ENCODE measurements around the gene AURKAIP1.
"Not testable (repeated sequence)": the region's sequence is repeated elsewhere in the genome, so short reads cannot be mapped to it uniquely, and the experiment has no call there.

The AURKAIP1 gene
- 28.4 to 99.3 (median 49.0) reads per million in 3 experiments for total RNA-seq

DNA sequence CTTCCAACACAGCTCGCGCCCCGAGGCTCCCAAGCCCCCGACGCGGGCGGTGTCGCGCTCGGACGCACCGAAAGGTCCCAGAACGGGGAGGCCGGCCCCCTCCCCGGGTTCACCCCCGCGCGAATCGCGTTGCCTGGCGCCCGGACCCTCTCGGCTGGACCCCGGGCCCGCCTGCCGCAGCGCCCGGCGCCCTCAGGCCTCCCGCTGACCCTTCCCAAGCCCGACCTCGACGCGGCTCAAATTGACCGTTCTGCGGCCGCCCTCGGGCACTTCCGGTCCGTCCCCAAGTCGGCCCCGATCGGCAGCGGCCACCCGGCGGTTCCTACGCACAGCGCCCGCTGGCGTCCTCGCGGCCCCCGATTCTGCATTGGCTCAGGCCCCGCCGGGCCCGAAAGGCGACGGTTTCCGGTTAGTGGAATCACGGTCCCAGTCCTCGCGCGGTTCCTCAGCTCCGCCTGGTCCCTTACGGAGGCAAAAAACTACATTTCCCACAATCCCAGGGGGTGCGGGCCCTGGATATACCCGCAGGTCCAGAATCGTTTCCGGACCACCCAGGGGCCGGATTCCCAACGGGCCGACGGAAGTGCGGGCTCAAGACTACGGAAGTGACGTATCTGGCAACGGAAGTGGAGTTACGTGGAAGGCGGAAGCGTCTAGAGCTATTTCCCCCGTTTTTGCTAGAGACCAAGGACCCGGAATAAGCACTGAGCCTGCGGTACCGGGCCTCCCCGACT is at the start of gene AURKAIP1:
TSS of gene AURKAIP1 (minus strand) at position 279 of the 734 bp plus-strand sequence. CDS start 451 bp downstream, outside the sequence.
- DNase-seq: peak; percentile 97

DNA sequence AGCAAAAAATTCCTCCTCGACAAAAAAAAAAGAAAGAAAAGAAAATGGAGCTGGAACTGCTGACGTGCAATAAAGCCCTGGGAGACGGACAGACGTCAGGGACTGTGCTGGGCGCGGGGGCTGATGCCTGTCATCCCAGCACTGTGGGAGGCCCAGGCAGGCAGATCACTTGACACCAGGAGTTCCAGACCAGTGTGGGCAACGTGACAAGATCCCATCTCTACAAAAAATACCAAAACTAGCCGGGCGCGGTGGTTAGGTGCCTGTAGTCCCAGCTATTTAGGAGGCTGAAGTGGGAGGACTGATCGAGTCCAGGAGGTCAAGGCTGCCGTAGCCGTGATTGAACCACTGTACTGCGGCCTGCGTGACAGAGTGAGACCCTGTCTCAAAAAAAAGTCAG is 49.7 kb upstream of the AURKAIP1 start:
- no peak for DNase-seq

DNA sequence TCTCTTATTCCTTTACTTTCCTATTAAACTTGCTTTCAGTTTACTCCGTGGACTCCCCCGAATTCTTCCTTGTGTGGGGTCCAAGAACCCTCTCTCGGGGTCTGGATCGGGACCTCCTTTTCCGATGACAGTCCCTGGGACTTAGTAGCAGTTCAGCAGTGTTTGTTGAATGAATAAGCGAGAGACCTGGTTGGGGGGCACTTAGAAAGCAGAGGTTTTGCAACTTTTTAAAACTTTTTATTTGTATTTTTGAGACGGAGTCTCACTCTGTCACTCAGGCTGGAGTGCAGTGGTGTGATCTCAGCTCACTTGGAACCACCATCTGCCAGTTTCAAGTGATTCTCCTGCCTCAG is 48.2 kb upstream of the AURKAIP1 start:
- DNase-seq: no peak

DNA sequence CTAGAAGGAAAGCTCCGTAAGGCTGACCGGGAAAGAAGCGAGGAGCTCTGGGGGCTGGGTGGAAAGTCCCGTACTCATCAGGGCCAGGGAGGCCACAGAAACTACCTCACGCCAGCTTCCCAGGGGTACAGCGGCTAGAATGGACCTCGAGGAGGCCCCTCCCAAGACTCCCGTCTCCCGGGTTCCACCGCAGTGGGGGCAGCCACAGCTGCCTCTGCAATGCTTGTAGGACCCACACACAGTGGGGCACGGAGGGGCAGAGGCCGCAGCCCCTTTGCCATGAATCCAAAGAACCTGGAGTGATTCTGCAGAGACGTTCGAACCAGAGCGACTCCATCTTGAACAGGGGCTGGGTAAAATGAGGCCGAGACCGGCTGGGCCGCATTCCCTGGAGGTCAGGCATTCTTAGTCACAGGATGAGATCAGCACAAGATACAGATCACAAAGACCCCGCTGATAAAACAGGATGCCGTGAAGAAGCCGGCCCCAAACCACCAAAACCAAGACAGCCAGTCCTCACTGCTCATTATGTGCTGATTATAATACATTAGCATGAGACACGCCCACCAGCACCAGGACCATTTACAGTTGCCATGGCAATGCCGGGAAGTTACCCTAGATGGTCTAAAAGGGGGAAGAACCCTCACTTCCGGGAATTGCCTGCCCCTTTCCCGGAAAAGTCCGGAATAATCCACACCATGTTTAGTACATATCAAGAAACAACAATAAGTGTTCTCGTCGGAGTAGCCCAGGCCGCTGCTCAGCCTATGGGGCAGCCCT is 47.6 kb upstream of the AURKAIP1 start:
- no peak for DNase-seq

DNA sequence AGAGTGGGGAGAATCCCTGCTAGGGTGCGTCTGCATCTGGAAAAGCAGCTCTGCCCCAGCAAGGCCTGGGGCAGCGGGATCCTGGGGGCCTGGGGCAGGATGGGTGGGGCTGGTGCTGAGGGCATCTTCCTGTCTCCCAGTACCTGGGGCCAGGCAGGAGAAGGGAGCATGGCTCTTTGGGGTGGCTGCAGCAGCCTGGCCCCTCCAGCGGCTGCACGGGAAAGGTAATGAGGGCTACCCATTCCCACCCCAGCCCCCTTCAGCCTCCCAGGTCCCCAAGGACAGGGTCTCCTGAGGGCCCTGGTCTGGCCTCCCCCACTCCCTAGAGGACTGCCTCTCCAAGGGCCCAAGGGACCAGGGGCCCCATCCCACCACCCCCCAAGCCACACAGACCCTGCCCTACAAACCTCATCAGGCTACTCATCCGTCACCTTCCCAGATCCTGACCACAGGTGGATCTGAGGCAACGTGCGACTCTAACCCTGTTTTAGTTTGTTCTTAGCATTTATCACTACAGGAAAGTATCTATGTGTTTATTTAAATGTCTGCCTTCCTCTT is 47.0 kb upstream of the AURKAIP1 start:
- no peak for DNase-seq

DNA sequence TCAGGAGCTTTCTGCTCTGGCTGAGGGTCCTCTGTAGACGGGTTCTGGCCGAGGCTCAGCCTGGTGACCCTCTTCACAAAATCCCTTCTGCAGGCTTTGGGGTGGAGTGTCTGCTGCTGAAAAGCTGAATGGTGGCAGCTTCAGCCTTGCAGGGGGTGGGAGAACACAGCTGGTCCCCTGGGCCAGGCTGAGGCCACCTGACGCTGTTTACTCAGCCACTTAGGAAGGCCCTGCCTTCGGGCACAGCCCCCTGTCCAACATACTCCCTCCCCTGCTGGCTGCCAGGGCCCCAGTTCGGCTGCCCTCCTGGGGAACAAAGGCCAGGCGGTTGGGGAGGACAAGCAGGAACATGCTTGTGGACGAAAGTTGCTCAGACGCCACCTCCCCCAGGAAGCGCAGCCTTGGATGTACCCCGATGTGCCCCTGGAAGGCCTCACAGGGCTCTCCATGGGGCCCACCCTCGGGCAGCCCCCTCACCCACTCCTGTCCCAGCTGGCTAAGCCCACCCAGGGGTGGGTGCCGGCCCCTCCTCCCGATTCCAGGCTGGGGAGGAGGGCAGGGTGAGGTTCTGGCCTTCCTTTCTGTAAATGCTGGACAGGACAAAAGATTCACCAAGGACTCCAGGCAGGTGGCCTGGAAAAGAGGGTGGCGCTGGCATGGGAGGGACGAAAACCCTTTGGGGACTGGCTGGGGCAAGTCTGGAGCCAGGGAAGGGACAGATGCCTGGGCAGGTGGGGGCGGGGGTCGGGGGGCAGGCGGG is 46.3 kb upstream of the AURKAIP1 start, which contains the start of gene ANKRD65:
TSS of gene ANKRD65 (minus strand) at position 130 of the 760 bp plus-strand sequence. CDS start 271 bp downstream, outside the sequence.
- no peak for DNase-seq

DNA sequence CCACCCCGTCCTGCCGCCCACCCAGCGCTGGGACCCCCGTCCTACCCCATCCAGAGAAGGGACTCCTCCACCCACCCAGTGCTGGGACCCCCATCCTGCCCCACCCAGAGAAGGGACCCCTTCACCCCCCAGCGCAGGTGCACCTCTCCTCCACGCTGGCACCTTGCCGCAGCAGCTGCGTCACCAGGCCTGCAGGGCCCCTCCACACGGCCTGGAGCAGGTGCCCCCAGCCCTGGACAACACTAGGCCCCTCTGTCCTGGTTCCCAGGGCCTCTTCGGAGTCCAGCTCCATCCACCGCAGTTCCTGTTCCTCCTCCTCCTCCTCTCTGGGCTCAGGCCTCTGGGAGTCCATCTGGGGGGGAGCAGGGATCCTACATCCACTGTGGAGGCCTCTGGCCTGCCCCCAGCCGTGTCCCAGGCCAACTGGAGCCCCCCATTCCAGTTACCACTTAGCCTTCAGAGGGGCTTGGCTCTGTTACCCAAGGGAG is 45.7 kb upstream of the AURKAIP1 start:
- DNase-seq: no peak

DNA sequence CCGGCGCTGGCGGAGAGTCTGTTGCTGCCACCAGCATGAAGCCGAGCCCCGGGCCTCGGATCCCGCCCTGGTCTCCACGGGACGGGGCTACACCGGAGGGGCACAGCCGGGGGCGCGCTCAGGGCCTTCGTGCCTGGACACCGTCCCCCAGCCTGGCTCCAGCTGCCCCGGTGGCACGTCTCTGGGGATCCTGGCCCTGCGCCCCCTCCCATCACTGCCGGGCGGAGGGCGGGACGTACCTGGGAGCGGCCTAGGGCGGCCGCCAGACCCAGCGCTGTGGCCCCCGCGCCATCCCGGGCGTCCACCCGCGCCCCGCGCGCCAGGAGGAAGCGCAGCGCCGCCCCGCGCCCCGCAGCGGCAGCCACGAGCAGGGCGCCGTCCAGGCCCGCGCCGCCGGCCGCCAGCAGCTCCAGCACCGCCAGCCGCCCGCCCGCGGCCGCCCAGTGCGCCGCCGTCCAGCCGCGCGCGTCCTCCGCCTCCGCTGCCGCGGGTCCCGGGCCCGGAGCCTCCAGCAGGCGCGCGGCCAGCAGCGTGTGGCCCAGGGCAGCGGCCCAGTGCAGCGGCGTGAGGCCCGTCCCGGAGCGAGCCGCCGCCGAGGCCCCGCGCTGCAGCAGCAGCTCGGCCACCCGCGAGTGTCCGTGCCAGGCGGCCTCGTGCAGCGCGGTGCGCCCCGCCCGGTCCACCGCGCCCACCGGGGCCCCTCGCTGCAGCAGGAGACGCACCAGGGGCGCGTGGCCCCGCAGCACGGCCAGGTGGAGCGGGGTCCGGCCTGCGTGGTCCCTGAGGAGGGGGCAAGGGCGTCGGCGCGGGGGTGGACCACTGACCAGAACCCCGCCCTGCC is 45.0 kb upstream of the AURKAIP1 start:
- DNase-seq: no peak

DNA sequence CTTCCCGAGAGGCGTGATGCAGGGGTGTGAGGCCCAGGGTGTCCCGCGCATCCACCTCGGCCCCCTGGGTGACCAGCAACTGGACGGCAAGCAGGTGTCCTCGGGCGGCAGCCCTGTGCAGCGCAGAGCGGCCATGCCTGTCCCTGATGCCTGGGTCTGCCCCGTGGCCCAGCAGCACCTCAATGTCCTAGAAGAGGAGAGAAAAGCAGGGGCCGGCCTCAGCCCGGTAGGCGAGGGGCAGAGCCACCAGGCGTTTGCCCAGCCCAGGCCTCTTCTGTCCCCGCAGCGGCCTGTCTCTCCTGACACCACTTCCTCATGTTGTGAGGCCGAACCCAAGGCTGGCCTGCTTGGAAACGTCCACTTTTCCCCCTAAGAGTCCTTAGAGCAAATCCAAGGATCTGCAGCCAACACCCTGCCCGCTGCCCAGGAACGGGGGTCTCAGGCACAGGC is 44.4 kb upstream of the AURKAIP1 start:
- no peak for DNase-seq

DNA sequence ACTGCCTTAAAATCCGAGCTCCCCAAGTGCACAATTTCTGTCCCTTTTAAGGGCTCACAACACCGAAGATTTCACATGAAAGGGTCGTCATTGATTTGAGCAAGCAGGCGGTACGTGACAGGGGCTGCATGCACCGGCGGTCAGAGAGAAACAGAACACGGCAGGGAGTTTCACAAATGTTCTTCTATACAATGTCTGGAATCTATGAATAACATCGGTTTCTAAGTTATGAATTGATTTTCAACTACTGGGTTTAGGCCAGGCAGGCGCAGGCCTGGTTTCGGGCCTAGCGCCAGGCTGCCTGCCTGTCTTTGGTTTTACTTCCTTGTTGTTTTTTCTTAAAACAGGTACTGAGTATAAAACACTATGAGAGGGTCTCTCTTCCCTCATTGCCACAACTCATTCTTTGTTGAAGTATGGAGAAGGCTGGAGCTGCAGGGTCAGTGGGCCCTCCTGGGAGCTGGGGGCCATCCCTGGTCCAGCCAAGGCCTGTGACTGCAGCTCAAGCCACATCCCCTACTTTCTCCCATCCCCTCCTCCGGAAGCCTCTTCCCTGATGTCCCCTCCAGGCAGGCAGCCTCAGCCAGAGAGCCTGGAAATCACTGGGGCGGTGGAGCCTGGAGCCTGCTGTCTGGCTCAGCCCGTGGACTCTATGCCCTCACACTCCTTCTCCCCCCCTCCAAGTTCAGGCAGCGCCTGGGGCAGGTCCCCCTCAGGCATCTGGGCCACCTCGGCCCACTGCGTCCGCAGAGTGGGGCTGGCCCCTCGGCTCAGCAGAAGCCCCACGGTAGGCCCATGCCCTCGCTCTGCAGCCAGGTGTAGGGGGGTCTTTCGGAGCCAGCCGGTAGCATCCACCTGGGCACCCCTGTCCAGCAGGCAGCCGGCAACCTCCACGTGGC is 43.7 kb upstream of the AURKAIP1 start:
- DNase-seq: no peak

DNA sequence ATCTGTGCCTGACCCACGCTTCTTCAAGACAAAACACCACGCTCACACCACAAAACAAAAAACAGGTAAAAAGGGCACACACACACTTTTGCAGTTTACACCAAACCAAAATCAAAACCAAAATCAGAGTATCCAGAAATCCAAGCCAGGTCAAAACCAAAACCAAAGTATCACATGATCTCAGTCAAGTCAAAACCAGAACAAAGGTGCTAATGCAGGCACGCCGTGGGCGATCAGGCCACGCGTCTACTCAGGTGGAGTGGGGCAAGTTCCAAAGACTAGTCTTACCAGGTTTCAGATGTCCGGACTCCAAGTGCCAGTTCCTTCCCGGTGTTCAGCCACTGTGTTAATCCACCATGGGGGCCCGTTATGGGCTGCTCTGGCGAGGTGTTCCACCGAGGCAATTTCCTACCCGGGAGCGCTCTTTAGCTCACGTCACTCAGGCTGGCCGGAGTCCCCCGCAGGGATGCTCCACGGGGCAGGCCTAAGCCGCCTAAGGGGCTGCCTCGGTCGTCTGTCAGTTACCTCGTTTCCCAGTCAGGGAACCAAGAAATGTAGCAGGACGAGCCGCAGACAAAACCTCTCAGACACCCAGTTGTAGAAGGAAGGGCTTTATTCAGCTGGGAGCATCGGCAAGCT is 42.9 kb upstream of the AURKAIP1 start:
- not testable (repeated sequence) for DNase-seq

DNA sequence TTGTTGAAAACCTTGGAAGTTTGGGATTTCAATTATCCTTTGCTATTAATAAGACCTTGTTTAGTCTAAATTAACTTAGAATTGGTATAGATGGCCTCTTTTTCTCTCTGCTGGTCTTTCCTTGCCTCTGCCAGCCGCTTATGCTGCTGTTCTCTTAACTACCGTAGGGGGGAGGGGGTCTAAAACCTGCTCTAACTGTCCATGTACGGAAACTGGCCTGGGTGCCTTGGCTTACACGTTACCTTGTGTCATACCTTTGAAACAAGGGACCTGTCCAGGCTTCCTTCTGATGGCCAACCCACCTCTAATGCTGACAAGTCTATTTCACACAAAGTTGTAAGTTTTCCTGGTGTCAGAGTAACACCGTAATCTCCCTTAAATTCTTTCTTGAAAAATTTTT is 42.4 kb upstream of the AURKAIP1 start:
- not testable (repeated sequence) for DNase-seq

DNA sequence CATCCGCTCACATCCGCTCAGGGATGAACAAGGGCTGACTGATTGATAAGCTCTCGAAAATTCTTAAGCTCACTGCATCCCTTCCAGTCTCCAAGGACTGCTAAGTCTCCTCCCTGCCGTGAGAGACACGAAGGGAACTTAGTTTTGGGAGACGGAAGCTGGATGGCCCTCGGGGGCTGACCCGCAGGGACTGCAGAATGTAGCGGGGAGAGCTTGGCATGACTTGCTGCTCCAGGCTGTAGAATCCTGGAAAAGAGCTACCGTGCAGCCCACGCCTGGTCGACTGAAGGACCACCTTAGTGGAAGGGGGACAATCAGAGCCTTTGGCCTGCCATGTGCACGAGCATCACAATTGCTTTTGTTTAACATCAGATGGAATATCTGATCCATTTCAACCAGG is 40.7 kb upstream of the AURKAIP1 start:
- no peak for DNase-seq

DNA sequence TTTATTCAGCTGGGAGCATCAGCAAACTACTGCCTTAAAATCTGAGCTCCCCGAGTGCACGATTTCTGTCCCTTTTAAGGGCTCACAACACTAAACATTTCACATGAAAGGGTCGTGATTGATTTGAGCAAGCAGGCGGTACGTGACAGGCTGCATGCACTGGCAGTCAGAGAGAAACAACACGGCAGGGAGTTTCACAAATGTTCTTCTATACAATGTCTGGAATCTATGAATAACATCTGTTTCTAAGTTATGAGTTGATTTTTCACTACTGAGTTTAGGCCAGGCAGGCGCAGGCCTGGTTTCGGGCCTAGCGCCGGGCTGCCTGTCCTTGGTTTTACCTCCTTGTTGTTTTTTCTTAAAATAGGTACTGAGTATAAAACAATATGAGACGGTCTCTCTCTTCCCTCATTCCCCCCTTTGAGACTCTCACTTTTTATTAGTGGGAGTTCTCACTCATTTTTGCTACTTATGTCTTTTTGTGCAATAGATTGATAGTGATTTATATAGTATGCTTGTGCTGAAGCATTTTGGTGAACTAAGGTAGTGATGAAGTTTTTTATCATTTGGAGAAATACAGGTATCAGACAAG is 37.4 kb upstream of the AURKAIP1 start:
- DNase-seq: not testable (repeated sequence)

DNA sequence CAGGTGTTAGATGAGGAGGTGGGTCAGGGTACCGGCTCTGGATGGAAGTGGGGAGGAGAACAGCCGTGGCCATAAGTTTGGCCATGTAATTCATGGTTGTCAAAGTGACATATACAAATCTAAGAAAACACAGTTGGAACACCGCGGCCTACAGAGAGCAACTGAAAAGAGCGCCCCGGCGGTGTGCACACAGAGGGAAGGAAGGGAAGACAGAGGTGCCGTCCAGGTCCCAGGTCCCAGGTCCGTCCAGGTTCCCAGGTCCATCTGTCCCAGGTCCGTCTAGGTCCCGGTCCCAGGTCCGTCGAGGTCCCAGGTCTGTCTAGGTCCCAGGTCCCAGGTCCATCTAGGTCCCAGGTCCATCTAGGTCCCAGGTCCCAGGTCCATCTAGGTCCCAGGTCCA is 36.6 kb upstream of the AURKAIP1 start:
- DNase-seq: no peak

DNA sequence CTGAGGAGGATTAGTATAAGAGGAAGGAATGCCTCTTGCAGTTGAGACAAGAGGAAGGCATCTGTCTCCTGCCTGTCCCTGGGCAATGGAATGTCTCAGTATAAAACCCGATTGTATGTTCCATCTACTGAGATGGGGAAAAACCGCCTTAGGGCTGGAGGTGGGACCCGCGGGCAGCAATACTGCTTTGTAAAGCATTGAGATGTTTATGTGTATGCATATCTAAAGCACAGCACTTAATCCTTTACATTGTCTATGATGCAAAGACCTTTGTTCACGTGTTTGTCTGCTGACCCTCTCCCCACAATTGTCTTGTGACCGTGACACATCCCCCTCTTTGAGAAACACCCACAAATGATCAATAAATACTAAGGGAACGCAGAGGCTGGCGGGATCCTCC is 35.2 kb upstream of the AURKAIP1 start:
- DNase-seq: not testable (repeated sequence)

DNA sequence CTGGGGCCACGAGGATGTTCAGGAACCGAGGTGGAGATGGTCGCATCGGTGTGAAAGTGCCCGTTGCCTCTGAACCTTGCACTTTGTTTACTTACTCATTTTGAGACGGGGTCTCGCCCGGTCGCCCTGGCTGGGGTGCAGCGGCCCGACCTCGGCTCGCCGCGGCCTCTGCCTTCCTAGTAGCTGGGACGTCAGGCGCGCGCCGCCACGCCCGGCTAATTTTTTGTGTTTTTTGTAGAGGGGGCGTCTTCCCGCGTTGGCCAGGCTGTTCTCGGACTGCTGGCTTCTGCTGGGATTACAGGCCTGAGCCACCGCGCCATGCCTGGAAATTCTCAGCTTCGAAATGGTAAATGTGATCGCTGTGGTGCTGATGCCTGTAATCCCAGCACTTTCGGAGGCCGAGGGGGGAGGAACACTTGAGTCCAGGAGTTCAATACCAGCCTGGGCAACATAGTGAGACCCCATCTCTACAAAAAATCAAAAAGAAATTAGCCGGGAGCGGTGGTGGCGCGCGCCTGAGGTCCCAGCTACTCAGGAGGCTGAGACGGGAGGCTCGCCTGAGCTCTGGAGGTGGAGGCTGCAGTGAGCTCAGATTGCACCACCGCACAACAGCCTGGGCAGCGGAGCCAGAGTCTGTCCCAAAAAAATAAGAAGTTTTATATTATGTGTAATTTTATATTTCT is 32.8 kb upstream of the AURKAIP1 start:
- no peak for DNase-seq

DNA sequence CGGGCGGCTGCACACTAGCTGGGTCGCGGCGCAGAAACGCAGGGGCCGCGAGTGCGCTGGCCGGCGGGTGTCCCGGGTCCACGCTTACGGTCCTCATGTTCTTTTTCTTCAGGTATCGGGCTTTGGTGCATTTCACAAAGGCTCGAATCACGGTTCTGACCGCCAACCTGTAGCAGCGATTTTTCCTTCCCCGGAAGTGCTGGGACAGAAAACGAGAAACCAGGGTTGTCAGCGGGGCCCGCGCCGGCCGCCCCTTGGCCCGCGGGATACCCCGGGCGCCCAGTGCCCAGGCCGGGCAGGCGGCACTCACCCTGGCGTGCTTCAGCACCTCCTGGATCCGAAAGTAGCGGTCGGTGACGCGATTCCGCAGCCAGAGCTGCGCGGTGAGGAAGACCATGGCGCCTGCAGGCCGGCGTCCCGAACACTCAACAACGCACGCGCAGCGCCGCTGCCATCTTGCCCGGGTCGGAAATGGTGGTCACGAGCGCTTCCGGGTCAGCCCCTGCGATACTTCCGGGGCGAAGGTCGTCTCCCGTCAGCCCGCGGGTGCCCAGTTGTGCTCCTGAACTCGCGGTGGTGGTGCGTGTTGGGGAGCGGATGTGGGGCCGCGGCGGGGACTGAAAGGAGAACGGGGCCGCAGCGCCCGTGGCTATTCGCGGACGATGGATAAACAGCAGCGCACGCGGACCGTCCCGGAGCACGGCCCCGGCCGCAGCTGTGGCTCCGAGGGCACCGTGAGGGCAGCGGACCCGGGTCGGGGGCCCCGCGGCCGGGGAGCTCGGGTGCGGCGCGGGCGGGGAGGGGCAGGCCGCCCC is 32.0 kb upstream of the AURKAIP1 start, which contains the start of gene MRPL20:
TSS of gene MRPL20 (minus strand) at position 473 of the 815 bp plus-strand sequence. CDS start at position 397, 76 bp downstream.
- peak; percentile 95 for DNase-seq
